KBM-7 (cell line): Measurements from ENCODE around the gene PLPP4.

Experiments used
- DNase-seq: peaks from one replicate; pipeline ENCODE4 v3.0.0-alpha.2; 2015
- in situ Hi-C: fragments of 300-500 bp; cut with MboI; formaldehyde crosslinking; loops from 2 replicates; pipeline ENCODE4 v1.14.3; 2020; ENCODE audit warnings: low sequenced_read_pairs, low pct_unique_long_range_greater_than_20kb, mixed read lengths

PLPP4 gene

DNA sequence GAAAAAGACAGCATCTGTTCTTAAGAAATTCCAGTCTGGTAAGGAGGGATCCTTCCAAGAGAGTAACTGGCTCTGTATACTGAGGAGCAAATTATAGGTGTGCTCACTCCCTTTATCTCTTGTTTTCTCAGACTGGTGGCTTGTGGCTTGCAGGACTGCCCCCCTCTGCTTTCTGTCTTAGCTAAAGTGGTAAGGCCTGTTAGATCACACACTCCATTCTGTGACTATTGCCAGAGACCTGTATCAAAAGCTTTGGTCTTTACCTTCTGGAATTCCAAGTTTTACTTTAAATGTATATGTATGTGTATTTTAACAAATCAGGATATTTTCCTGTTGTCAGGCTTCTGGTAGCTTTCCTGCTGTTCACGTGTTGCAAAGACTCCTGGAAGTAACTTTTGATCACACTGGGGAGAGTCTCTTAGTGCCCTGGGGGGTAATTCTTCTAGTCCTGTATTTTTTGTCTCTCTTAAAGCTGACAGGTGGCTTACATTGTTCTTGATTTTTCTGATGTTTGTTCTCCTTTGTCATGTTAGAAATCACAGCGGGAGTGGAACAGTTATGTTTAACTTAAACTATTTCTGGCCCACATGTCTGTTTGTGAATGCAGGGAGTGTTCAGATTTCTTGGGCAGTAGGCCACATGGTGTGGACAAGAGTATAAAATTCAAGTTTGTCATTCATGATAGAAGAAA lies 99.0 kb downstream of the PLPP4 start:
- no peak for DNase-seq
- in situ Hi-C loops: no loop called here

- DNase-seq: no peak
- in situ Hi-C loops: no loop called here
Measured at GRCh38 chr10:120557311-120557710, 100.3 kb downstream of the PLPP4 start.

DNA sequence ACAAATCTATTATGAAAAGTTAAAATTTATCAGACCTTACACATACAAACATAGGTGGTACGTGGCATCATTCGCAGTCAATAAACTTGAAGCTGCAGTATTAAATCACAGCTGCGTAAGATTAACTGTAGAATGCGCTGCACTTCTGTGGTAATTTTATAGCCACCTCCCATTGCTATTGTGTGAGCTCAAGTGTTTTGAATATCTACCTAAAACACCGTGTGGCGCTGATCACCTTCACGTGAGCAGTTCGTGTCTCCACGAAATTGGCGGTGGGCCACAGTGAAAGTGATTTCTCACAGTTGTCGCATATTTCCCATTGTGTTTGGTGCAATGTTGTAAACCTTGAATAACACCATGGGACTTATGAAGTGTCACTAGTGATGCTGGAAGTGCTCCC lies 102.8 kb downstream of the PLPP4 start:
- in situ Hi-C loops: no loop called here

DNA sequence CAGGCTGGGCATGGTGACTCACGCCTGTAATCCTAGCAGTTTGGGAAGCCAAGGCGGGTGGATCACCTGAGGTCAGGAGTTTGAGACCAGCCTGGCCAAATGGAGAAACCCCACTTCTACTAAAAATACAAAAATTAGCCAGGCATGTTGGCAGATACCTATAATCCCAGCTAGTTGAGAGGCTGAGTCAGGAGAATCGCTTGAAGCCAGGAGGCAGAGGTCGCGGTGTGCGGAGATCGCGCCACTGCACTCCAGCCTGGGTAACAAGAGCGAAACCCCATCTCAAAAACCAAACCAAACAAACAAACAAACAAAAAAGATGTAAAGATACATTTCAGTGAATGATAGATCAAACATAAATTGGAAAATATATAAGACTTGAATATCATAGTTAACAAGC lies 105.9 kb downstream of the PLPP4 start:
- in situ Hi-C loops: no loop called here
- DNase-seq: no peak

More for the DNA sequence above, 102.8 kb downstream of the PLPP4 start:
- no peak for DNase-seq

GRCh38 chr10:120570418-120570817 lies 113.4 kb downstream of the PLPP4 start:
- DNase-seq: no peak
- in situ Hi-C loops: no loop called here

GRCh38 chr10:120571266-120571665 lies 114.2 kb downstream of the PLPP4 start:
- no peak for DNase-seq
- in situ Hi-C loops: no loop called here

GRCh38 chr10:120572307-120572706 lies 115.3 kb downstream of the PLPP4 start:
- DNase-seq: no peak
- in situ Hi-C loops: no loop called here

DNA sequence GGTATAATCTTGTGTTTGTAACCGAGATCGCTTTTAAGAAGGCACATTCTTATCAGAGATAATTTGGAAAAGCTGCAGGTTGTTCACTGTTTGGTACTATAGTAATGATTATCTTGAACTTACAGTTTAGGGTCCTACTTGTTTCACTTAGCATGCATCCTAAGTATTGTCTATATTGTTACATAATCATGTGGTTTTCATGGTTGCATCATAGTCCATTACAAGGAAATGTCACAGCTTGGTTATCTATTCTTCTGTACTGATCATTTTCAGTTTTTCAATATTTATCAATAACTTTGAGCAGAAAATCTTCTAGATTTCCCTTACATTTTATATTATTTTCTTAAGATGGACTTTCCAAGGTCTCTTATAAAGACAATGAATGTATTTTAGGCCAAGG lies 116.3 kb downstream of the PLPP4 start:
- no peak for DNase-seq
- in situ Hi-C loops: no loop called here

- DNase-seq: no peak
- in situ Hi-C loops: no loop called here
Measured at GRCh38 chr10:120574981-120575380, 118.0 kb downstream of the PLPP4 start.

DNA sequence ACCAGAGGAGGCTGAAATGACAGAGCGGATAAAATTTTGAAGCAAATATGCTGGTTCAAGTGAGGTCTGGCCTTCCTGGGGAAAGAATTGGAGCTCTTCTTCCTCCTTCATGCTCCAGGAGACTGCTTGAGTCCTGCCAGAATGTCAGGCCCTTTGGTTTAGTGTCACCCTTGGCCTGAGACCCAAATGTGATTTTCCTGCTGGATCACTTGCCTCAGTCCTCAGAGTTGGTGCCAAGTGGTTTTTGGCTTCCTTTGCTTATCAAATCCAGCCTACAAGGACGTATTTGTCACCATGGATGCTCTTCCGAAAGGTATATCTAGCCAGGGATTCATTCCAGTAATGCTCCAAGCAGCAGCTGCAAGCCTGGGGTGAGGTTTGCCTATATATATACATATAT lies 118.4 kb downstream of the PLPP4 start:
- in situ Hi-C loops: no loop called here

GRCh38 chr10:120578134-120578533 lies 121.1 kb downstream of the PLPP4 start:
- in situ Hi-C loops: no loop called here
- no peak for DNase-seq

More for the DNA sequence above, 118.4 kb downstream of the PLPP4 start:
- DNase-seq: no peak

- DNase-seq: no peak
- in situ Hi-C loops: no loop called here
Measured at GRCh38 chr10:120578890-120579289, 121.9 kb downstream of the PLPP4 start.

DNA sequence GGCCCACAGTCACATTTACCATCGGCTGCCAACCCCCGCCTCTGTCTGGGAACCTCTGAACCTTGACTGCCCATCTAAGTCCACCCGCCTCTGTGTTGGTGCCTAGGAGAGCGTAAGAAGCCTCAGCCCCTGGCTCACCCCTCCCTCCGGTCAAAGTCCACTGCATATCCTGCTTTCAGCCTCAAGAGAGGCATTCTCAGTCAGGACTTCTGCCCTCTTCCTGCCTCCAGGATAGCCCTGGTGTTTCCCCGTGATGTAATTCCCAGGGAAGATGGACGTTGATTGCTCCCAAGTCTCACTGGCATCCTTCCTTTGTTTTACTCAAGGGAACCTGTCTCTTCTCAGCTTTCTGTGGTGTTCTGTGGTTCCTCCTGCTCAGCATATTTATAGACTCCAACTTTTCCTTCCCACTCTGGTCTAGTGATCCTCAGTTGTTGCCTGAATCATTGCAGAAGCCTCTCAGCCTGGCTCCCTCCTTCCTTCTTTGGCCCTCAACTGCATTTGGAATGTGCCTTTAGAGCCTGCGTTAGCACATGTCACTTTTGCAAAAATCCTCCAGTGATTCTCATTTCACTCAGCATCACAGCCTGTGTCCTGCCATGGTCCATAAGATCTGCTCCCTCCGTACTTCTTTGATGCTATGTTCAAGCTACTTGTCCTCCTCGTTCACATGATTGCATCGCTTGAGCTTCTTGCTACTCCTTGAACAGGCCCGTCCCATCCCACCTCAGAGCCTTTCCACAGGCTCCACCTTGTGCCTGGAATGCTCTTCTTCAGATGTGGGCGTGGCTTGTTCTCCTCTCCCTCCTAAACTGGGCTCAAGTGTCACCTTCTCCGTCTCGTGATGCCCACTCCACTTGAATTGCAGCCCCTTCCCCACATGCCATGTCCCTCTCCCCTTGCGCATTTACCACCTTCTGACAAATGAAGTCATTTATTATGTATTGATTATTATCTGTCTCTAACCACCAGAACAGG lies 124.2 kb downstream of the PLPP4 start:
- in situ Hi-C loops: no loop called here

DNA sequence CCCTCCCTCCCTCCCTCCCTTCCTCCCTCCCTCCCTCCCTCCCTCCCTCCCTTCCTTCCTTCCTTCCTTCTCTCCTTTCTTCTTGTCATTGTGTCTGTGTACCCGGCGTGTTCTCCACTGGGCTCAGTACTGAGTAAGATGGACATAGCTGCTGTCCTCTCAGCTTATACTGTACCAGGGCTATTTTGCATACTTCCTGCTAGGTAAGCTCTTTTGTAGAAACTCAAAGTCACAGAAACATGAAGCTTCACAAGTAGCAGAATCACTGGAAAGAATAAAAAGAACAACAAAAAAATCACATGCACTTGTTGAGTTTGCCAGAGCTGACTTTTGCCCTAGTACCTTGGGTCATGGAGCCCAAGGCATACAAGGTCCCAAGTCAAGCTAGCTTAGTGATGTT lies 125.7 kb downstream of the PLPP4 start:
- in situ Hi-C loops: no loop called here
- no peak for DNase-seq

More for the DNA sequence above, 124.2 kb downstream of the PLPP4 start:
- DNase-seq: no peak

DNA sequence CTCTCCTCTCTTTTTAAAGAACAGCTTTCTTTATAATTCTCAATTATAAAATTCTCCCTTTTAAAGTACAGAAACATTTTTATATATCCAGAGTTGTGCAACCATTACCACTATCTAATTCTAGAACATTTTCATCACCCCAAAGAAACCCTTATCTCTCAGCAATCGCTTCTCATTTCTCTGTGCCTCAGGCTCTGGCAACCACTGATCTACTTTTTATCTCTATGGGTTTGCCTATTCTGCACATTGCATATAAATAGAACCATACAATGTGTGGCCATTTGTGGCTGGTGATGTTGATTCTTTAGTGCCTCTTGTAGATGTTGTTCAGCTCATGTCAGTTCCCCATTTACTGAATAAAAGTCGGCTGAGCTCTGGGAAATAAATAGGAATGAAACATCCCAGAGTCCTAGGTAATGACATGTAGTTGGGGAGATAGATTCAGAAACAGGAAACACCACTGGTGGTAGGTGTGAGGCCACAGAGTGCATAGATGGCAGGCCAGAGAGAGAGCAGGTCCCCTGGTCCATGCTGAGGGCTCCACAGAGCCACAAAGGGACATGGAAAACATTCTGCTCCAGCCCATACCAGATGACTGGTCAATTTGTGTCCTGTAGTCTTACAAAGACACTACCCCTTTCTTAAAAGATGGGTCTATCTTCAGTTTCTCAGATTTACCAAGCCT lies 126.5 kb downstream of the PLPP4 start:
- no peak for DNase-seq
- in situ Hi-C loops: no loop called here

- in situ Hi-C loops: no loop called here
- DNase-seq: no peak
Measured at GRCh38 chr10:120584786-120585185, 127.8 kb downstream of the PLPP4 start.

GRCh38 chr10:120586471-120586872 lies 129.4 kb downstream of the PLPP4 start:
- no peak for DNase-seq
- in situ Hi-C loops: no loop called here

- in situ Hi-C loops: no loop called here
- no peak for DNase-seq
Measured at GRCh38 chr10:120587061-120587460, 130.0 kb downstream of the PLPP4 start.

DNA sequence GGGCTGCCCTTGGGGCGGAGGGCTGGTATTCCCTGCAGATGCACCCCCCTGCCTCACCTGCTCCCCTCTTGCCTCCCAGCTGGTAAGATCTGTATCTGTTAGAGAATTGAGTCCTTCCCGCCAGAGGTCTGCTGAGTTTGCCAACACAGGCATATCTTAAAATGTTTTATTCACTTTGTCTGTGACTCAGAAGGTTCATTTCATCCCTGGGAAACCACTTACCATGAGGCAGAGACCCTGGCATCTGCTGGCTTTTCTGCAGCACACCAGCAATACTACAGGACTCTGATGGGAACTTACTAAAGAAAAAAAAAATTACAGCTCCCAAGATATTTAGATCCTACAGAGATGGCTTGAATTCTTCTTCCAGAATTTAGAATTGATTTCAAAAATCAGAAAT lies 131.3 kb downstream of the PLPP4 start:
- in situ Hi-C loops: no loop called here
- no peak for DNase-seq

DNA sequence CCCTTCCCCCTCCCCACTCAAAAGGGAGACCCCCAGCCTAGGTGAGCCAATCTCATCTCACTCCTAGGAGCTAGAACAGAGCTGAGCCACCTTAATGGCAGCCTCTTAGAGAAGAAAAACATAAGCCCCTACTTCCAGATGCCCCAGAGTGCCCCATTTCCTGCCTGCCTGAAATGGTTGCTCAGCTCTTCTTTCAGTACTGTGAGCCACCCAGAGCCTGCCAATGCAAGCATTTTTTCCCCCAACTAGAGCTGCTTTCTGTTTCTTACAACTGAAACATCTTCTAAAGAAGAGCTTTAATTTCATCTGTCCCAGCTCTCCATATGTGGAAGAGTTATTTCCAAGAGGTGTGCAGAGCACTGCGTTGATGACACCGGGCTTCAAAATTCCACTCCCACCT lies 136.7 kb downstream of the PLPP4 start:
- in situ Hi-C loops: no loop called here
- no peak for DNase-seq
